Stimulated activated naive CD8-positive, alpha-beta T cell treated with anti-CD3 and anti-CD28 coated beads, Interleukin-15, Interleukin-2, amounts not matched to agents 100 ng/mL and 50 ng/mL, for 24 hours (primary cell): ENCODE results near the gene CCDC92B.
A peak's percentile ranks its signal among the peaks of the same experiment; 100 is the strongest.

Experiments used
- H3K27ac Mint-ChIP-seq: one replicate; pipeline ENCODE4 v1.8.0; 2021; ENCODE audit warnings: mild to moderate bottlenecking, mixed read lengths
- H3K27me3 Mint-ChIP-seq: one replicate; pipeline ENCODE4 v1.8.0; 2021; ENCODE audit warnings: mixed read lengths
- H3K36me3 Mint-ChIP-seq: one replicate; pipeline ENCODE4 v1.8.0; 2021; ENCODE audit warnings: low read depth, mixed read lengths
- H3K4me1 Mint-ChIP-seq: one replicate; pipeline ENCODE4 v1.8.0; 2021; ENCODE audit warnings: low read depth, mixed read lengths
- H3K4me3 Mint-ChIP-seq: one replicate; pipeline ENCODE4 v1.8.0; 2021; ENCODE audit warnings: mild to moderate bottlenecking, mixed read lengths
- H3K9me3 Mint-ChIP-seq: one replicate; pipeline ENCODE4 v1.8.0; 2021; ENCODE audit warnings: mixed read lengths

The CCDC92B gene

DNA sequence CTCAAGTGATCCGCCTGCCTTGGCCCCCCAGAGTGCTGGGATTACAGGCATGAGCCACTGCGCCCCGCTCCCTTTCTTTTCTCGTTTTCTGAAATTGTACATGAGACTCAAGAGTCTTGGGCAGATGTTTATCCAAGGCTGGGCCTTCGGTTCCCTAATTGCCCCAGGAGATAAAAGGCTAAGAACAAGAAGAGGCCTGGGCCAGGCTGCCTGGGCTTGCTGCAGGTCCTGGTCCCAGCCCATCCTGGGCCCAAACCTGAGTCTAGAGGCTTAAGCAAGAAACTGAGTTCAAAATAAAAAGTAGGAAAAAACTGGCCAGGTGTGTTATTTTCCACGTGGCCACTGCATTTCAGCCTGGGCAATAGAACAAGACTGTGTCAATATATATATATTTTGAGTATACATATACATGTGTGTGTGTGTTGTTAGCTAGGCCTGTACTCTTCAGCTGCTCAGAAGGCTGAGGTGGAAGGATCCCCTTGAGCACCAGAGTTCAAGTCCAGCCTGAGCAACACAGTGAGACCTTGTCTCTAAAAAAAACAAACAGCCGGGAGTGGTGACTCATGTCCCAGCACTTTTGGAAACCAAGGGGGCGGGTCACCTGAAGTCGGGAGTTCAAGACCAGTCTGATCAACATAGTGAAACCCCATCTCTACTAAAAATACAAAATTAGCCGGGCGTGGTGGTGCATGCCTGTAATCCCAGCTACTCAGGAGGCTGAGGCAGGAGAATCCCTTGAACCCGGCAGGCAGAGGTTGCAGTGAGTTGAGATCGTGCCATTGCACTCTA lies 31.1 kb downstream of the CCDC92B start:
- Mint-ChIP-seq H3K27ac (no peak overlapping the region), H3K4me3 (no peak overlapping the region)

DNA sequence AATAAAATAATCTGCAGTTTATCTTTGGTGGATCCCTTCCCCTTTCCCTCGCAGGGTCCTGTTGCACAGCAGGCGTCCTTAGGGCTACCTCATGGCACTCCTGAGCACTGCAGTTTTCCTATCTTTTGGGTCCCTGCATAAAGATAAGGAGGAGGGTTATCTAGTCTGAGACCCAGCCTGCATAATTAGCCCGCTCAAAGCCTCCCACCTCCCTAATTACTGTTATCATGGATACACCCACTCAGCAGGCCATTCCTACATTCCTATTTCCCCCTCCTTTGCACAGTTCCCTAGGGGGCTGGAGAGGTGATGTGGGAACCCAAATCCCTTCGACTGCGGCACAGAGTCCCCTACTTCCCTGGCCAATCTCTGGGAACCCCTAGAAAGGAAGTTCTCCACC lies 32.8 kb downstream of the CCDC92B start:
- Mint-ChIP-seq H3K9me3 (no peaks in the 10 kb centered on the region), H3K27me3 (no peaks in the 10 kb centered on the region), H3K36me3 (no peaks in the 10 kb centered on the region), H3K4me3 (no peak overlapping the region), H3K27ac (no peak overlapping the region), H3K4me1 (peaks cover 13% of the 10 kb centered on the region)

More for the DNA sequence above, 31.1 kb downstream of the CCDC92B start:
- Mint-ChIP-seq H3K36me3 (no peaks in the 10 kb centered on the region), H3K4me1 (peaks cover 6% of the 10 kb centered on the region), H3K27me3 (no peaks in the 10 kb centered on the region), H3K9me3 (no peaks in the 10 kb centered on the region)

DNA sequence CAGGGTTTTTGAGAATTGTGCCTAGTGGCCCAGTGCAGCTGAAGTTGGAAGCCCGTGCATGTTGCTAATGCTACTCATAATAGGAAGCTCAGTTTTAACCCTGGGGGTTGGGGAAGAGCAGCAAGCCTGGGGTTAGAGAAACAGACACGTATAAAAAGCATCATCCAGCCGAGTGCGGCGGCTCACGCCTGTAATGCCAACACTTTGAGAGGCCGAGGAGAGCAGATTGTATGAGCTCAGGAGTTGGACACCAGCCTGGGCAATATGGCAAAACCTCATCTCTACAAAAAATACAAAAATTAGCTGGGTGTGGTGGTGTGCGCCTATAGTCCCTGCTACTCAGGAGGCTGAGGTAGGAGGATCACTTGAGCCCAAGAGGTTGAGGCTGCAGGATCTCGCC lies 35.6 kb downstream of the CCDC92B start:
- Mint-ChIP-seq H3K4me1 (peaks cover 30% of the 10 kb centered on the region), H3K9me3 (no peaks in the 10 kb centered on the region), H3K36me3 (peaks cover 12% of the 10 kb centered on the region), H3K27me3 (no peaks in the 10 kb centered on the region), H3K4me3 (no peak overlapping the region), H3K27ac (no peak overlapping the region)

DNA sequence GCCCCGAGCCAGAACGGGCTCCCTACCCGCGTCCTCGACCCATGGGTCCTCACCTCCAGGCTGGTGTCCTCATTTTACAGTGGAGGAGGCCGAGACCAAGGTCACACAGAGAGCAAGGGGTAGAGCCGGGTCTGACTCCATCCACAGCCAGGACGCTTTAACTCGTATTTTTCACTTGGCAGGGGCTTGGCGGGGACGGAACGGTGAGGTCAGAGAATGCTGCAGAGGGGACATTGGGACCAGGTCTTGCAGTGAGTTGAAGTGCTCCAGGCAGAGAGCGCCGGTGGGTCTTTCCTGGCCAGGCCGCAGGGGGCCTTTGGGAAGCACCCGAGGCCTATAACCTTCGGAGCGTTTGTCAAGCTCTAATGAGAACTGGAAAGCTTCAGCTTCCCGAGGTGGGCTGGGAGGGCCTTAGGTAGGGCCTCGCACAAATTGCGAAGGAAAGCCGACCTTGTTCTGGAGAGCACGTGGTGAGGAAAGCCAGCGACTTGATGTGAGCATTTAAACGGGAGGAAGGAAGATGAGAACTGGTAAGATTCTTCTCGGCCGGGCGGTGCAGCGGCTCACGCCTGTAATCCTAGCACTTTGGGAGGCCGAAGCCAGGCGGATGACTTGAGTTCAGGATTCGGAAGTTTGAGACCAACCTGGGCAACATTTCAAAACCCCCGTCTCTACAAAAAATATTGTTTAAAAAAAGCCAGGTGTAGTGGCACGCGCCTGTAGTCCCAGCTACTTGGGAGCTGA lies 37.0 kb downstream of the CCDC92B start:
- peaks cover 12% of the 10 kb centered on the region for H3K36me3 Mint-ChIP-seq
- H3K27ac Mint-ChIP-seq: peak overlapping the region; percentile 87
- no peaks in the 10 kb centered on the region for H3K9me3 Mint-ChIP-seq
- H3K4me3 Mint-ChIP-seq: peak overlapping the region; percentile 87
- H3K27me3 Mint-ChIP-seq: no peaks in the 10 kb centered on the region
- H3K4me1 Mint-ChIP-seq: peaks cover 39% of the 10 kb centered on the region

DNA sequence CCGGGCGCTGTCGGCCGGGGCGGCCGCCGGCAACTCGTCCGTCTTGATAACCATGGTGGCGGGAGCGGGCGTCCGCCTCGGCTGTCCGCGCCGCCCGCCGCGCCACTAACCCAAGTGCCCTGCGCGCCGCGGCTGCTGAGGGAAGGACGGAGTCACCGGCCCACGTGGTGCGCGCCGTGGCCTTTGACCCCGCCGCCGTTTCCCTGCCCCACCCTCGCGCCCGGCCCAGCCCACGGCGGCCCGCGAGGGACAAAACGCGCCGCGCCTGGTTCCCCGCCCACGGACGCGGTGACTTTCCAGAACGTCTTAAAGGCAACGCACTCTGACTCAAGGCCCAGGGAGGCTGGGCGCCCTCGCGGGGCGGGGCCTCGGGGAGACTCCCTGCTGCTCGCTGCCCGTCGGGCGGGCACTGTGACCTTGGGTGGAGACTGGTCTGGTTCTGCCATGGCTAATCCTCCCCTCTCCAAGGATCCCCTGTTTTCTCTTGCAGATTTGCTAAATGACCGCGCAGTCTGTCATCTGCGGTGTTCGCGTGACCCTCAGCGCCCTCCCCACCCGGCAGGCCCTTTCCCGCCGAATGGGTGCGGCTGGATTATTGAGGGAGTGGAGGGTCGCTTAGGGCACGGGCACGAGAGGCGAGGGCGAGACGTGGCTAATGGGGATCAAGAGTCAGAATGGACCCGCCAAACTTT lies 37.7 kb downstream of the CCDC92B start, which contains the start of gene CLUH:
TSS of gene CLUH (minus strand) at position 157 of the 692 bp plus-strand sequence. CDS start at position 54, 103 bp downstream.
- no peaks in the 10 kb centered on the region for H3K9me3 Mint-ChIP-seq
- H3K36me3 Mint-ChIP-seq: peaks cover 12% of the 10 kb centered on the region
- H3K27me3 Mint-ChIP-seq: no peaks in the 10 kb centered on the region
- H3K4me1 Mint-ChIP-seq: peaks cover 39% of the 10 kb centered on the region
- peak within 1 kb of the TSS; percentile 96 for H3K27ac Mint-ChIP-seq
- H3K4me3 Mint-ChIP-seq: peak within 1 kb of the TSS; percentile 97

DNA sequence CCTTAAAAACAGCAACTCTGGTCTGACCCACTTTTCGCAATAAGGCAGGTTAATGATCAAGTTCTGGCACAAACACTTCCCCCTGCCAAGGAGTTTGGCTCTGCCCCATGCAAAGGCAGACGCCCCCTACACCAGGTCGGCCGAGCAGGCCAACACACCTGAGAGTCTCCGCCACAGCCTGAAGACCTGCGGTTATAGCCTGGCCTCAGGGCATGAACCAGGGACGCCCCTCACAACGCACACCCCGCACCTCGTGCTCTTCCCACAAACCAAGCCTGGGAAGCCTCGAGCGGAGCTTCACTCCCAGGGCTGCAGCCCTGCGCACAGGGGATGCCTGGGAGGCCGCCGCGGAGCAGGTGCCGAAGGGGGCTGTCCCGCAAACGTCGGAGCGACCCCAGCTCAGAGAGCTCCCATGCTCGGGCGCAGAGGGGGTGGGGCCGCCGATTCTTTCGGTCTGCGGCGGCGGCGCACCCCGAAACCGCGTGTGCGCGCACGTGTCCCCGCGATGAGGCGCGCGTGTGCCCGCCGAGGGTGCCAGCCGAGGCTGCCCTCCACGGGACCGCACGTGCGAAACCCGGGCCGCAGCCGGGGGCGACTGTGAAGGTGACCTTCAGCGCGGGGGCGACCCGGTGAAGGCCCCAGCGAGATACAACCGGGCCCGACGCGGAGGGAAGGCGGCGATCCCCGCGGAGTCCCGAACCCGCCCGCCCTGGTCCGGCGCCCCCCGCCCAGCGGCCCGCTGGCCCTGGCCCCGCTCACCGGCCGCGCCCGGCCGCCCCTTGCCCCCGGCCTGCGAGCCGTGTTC lies 38.4 kb downstream of the CCDC92B start:
- Mint-ChIP-seq H3K9me3 (no peaks in the 10 kb centered on the region), H3K27ac (peak overlapping the region; percentile 96), H3K36me3 (peaks cover 12% of the 10 kb centered on the region), H3K27me3 (no peaks in the 10 kb centered on the region), H3K4me3 (peak overlapping the region; percentile 97), H3K4me1 (peaks cover 41% of the 10 kb centered on the region)

DNA sequence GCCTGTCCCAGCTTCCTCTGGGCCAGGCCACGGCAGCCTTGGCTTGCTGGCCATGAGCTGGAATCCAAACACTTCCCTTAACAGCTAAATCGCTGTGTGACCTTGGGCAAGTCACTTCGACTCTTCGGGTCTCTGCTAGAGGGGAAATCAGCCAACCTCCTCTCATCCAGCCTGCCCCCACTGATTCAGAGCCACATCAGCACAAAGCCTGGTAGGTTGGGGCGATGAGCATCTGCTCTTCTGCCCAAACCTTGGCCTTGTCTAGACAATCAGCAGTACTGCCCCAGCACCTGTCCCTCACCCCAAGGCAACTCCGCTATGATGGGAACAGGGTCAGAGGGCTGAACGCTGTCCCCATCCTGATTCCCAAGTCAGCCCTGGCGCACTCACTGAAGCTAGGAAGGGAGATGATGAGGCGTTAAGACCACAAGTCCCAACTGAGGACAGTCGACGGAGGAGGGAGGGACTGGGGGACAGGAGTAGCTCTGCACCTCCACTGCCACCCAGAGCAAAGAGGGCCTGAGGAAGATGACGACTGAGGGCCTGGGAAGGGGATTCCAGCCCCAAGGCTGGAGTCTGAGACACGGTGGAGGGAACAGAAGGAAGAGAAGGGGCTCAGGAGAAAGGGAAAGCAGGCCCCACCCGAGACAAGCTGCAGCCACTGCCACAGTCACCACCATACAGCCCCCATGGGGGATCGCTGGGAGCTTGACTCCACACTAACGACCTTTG lies 39.2 kb downstream of the CCDC92B start:
- H3K4me1 Mint-ChIP-seq: peaks cover 46% of the 10 kb centered on the region

DNA sequence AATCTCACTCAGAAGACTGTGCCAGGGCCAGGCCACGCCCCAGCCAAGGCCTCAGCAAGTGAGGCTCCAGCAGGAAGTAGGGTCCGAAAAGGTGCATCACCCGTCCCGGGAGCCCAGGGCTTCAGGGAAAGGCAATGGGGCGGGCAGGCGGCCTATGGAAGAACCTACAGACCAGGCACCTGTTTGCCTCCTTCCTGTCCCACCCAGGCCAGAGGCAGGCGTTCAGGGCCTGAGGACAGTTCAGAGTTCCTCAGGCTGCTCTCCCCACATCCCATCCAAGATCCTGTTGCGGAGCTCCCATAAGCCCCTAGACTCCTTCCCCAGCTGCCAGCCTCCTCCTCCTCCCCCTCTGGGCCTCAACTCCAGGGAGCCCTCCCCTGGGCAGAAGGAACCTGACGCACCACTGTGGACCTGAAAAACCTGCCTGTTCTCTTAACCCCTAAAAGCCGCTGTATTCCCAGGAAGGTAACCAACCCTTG lies 40.2 kb downstream of the CCDC92B start:
- peak overlapping the region; percentile 96 for H3K27ac Mint-ChIP-seq
- peaks cover 25% of the 10 kb centered on the region for H3K36me3 Mint-ChIP-seq
- peaks cover 46% of the 10 kb centered on the region for H3K4me1 Mint-ChIP-seq
- no peaks in the 10 kb centered on the region for H3K9me3 Mint-ChIP-seq
- H3K27me3 Mint-ChIP-seq: no peaks in the 10 kb centered on the region
- H3K4me3 Mint-ChIP-seq: peak overlapping the region; percentile 97

More for the DNA sequence above, 39.2 kb downstream of the CCDC92B start:
- no peaks in the 10 kb centered on the region for H3K9me3 Mint-ChIP-seq
- peaks cover 17% of the 10 kb centered on the region for H3K36me3 Mint-ChIP-seq
- H3K27me3 Mint-ChIP-seq: no peaks in the 10 kb centered on the region
- H3K4me3 Mint-ChIP-seq: peak overlapping the region; percentile 97
- H3K27ac Mint-ChIP-seq: peak overlapping the region; percentile 96

DNA sequence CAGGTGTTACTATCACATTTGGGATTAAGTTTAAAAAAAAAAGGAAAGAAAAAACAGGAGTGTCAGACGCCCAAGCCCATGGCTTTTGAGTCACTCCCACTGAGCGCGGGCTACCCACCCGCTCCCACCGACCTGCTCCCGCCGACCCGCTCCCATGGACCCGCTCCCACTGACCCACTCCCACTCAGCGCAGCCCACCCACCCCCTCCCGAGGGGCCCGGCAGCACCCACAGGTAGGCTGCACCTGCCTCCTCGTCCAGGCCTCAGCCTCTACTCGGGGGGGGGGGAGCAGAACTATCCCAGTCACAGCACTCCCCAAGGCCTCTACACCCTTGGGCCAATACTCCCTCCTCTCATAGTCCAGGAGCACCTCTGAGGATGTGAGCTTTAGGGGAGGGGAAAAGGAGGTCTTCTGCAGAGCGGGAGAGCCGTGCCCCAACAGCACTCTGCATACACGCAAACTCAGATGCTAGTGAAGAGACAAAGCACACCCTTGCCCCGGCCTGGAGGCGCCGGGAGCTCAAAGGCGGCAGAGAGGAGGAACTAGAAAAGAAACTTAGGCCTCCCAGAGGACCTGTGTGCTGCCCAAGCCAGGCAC lies 40.8 kb downstream of the CCDC92B start:
- peaks cover 46% of the 10 kb centered on the region for H3K4me1 Mint-ChIP-seq
- peaks cover 25% of the 10 kb centered on the region for H3K36me3 Mint-ChIP-seq
- H3K9me3 Mint-ChIP-seq: no peaks in the 10 kb centered on the region
- H3K4me3 Mint-ChIP-seq: peak overlapping the region; percentile 97
- peak overlapping the region; percentile 71 for H3K27ac Mint-ChIP-seq
- H3K27me3 Mint-ChIP-seq: no peaks in the 10 kb centered on the region

DNA sequence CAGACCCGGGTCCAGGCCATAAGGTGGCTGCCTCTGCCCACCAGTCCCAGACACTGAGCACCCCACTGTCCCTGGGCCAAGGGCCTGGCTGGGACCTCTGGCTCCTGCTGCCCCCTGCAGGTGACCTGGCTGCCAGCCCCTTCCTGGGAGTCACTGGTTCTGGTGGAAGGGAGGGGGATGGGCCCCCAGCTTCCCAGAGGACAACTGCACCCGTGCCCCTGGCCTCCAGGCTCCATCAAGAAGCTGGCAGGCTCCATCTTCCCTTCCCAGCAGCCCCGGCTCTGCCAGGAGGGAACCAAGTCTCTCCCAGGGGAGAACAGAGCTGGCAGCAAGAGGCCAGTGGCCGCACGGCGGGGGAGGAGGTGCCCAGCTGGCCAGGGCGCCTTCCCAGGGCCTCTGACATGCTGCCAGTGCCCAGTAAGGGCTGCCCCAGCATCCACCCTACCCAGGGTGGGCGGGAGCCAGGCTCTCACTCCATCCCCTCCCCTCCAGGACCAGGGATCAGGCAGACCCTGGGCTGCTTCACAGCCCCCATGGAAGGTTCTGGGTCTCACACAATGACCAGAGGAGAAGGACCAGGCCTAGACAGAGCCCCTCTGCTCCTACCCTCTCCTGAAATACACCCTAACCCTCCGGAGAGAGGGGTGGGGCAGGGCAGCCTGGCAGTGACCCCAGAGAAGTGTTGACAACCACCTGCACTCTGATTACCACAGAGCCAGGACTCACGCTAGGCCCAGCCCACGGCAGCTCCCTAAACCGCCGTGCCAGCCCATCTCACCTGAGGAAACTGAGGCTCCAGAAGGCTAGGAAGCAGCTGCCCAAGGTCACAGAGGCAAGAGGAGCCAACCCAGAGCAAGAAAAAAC lies 41.5 kb downstream of the CCDC92B start:
- peaks cover 46% of the 10 kb centered on the region for H3K4me1 Mint-ChIP-seq
- no peaks in the 10 kb centered on the region for H3K27me3 Mint-ChIP-seq
- H3K9me3 Mint-ChIP-seq: no peaks in the 10 kb centered on the region
- peaks cover 31% of the 10 kb centered on the region for H3K36me3 Mint-ChIP-seq
- H3K27ac Mint-ChIP-seq: no peak overlapping the region
- no peak overlapping the region for H3K4me3 Mint-ChIP-seq

DNA sequence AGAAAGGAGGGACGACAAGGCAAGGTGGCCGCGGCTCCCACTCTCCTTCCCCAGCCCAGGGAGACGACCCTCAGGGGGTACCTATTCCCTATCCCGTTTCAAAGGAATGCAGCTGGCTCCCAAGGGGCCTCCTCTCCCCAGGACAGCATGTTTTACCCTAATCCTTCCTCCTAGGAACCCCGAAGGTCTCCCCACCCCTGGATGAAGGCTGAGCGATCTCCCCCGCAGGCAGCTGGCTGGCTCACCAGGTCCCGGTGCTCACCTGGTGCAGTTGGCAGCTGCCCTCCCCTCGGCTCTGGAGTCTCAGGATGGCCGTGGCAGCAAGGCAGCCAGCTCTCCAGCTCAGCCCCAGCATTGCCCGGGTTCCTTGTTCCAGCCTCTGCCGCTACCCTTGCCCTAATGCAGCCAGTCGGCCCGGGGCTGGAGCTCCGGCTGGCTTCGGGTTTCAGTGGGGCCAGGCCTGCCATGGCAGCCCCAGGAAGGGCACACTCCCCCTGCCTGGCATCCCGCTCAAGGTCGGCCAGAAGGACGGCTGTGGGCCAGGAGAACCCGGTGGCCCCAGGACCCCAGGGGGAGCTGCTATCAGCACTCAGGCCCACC lies 42.4 kb downstream of the CCDC92B start:
- peaks cover 37% of the 10 kb centered on the region for H3K4me1 Mint-ChIP-seq

More for the DNA sequence above, 42.4 kb downstream of the CCDC92B start:
- Mint-ChIP-seq H3K27me3 (no peaks in the 10 kb centered on the region), H3K4me3 (no peak overlapping the region), H3K27ac (no peak overlapping the region), H3K36me3 (peaks cover 41% of the 10 kb centered on the region), H3K9me3 (no peaks in the 10 kb centered on the region)
